ENCODE measurements around the gene RPL38.

RPL38 gene

DNA sequence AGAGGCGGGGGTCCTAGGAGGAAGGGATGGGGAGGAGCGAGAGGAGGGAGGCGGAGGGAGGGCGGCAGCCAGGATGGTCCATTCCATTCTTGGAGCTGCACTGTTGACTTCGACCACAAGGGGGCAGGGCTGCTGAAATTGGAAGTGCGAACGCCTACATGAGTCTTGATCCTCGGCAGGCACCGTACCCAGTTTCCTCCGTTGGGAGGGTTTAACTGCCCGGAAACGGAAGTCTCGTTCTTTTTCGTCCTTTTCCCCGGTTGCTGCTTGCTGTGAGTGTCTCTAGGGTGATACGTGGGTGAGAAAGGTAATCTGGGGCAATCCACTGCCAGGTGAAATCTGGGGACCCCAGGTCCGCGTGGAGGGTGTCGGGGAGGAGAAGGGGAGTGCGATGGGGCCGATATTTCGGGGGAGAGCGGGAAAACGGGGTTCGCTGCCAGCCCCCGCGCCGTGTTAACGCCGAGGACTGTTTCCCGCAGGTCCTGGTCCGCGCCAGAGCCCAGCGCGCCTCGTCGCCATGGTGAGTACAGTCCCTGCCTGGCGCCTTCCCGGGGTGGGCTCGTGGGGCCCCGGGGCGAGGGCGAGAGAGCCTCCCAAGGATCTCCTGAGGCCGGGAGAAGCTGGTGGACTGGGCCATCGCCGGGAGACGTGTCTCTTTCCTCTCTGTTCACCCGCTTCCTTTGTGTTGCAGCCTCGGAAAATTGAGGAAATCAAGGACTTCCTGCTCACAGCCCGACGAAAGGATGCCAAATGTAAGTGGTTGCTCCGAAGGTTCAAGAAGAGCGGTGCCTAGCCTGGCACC is at the start of gene RPL38:
Gene RPL38, plus strand, starts transcription at position 240 of the 802 bp plus-strand sequence. Its CDS starts 278 bp downstream, at position 518.
- DNase-seq (ENCODE audit: low spot score), result peak; percentile 96

DNA sequence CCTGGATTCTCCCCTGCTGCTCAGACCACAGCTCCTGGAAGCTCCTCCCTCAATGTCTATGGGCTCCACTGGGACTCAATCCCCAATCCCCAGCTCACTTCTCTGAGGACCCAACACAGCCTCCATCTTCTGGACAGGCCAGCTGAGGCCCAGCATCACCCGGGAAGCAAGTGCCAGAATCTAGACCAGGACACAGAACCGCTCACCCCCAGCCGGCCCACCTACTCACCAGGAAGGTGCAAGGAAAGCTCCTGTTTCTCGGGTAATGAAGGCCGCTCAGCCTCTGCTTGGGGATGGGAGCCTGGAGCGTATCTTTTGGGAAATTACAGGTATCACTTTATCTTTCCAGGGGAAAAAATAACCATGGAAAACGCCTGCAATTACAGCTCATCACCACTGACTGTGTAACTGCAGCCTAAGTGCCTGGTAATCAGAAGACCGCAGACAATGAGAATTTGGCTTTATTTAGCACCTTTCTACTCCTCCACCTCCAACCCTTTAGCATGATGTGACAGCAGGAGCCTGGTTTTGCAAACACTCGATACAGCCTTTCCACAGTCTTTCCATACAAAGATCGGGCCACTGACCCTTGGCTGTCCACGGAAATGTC is 49.6 kb upstream of the RPL38 start:
- DNase-seq (ENCODE audit: low spot score), result no peak

DNA sequence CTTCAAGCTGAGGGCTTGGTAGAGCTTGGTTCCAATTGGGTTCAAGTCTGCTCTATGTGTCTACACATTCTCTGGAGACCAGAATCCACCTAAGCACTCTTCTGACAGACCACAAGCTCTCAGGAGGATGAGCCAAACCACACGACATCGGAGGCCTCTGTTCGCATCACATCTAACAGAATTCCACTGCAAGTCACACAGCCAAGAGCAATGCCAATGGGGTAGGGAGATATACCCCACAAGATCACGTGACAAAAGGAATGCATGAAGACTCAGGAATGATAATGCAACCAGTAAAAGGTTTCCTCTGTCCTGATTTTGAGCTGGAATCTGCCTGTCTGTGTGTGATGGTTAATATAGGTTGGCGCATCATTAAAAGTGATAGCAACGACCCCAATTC is 46.6 kb upstream of the RPL38 start:
- no peak for DNase-seq (ENCODE audit: low spot score)

DNA sequence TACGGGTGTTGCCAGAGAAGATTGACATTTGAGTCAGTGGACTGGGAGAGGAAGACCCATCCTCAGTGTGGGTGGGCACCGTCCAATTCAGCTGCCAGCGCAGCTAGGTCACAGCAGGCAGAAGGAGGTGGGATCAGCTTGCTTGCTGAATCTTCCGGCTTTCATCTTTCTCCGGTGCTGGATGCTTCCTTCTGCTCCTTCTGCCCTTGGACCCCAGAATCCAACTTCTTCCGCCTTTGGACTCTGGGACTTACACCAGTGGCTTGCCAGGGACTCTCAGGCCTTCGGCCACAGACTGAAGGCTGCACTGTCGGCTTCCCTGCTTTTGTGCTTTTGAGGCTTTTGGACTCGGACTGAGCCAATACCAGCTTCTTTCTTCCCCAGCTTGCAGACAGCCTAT is 46.1 kb upstream of the RPL38 start:
- DNase-seq (ENCODE audit: low spot score), result no peak

DNA sequence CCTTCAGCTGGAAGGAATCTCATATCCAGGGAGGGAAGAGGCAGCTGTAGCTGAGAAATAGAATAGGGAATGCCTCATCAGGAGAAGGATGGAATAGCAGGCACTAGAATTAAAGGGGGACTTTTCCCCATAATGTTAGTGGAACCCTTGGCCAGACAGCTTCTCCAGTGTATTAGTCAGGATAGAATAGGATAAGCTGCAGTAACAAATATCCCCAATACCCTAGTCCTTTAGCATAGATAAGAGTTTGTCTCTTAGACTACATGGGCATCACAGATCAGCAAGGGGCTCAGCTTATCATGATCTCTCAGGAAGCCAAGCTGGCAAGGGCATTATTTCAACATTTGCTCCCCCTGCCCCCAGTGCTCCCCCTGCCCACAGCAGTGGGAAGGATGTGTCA is 44.7 kb upstream of the RPL38 start:
- no peak for DNase-seq (ENCODE audit: low spot score)

DNA sequence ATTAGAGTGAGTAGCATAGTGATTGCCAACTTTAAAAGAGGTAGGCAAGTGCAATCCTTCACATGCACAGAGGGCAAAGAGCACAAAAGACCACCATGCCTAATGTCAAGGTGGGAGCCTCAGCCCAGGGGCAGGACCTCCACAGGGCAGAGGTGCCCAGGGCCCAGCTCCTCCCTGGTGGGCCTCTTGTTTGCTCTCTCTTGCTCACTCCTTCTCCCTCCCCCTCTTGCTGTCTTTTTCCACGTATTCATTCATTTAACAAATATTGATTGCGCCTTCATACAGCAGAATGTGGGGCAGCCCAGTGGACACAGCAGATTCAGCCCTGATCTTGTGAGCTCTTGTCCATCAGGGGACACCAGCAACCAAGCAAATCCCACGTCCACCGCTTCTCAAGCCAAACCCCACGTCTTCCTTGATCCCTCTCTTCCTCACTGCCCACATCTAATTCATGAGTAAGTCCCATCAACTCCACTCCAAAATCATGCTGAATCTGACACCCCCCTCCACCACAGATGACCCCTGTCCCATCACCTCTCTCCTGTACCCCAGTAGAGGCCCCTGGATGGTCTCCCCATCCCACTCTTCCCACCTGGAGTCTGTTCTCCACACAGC is 44.1 kb upstream of the RPL38 start:
- DNase-seq (ENCODE audit: low spot score), result no peak

DNA sequence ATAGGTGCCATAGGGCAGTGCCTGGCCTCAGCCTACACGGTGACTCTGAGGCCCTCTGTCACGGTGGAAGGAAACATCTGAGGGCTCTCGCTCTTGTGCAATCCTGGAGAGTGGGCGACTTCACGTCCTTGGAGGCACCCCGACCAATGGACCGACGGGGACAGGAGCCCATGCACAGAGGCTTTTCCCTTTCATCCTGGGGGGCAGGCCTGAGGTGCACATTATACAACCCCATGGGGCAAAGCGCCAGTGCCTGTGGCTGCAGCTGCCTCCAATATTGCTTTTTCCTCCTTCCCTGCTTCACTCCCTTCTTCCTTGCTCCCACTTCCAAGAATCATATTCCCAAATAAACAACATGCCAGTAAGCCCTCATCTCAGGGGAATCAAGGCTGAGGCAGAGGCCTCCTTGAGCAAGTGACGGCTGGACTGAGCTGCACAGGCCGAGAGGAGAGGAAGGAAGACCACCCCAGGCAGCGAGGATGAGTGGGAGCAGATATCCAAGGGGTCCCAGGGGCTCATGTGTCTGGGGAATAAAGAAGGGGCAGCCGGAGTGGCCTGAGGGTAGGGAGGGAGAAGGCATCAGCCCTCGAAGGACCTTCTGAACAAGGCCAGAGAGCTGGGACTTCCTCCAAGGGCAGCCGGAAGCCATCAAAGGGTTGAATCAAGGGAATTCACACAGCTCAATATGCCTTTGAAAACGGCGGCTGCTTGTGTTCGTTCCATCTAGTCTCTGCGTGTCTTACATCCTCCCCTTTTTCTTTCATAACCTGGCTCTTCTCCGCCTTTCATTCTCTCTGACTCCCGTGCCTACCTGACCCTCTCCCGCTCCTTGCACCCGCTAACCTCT is 42.6 kb upstream of the RPL38 start:
- DNase-seq (ENCODE audit: low spot score), result no peak

DNA sequence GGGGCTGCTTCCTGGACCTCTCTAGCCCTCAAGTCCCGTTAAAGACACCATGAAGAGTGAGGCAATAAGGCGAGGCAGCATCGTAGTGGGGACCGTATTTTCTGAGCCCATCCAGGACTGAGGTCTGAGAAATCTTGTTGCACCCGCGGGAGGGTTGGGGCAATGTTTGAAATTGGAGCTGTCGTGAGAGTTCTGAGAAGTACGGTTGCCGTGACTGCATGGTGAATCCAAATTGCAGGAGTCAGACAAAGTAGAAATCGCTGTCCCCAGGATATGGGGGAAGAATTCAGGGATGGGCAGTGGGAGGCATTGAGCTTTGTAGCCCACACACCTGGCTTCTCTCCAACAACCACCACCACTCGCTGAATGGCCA is 42.0 kb upstream of the RPL38 start:
- no peak for DNase-seq (ENCODE audit: low spot score)

DNA sequence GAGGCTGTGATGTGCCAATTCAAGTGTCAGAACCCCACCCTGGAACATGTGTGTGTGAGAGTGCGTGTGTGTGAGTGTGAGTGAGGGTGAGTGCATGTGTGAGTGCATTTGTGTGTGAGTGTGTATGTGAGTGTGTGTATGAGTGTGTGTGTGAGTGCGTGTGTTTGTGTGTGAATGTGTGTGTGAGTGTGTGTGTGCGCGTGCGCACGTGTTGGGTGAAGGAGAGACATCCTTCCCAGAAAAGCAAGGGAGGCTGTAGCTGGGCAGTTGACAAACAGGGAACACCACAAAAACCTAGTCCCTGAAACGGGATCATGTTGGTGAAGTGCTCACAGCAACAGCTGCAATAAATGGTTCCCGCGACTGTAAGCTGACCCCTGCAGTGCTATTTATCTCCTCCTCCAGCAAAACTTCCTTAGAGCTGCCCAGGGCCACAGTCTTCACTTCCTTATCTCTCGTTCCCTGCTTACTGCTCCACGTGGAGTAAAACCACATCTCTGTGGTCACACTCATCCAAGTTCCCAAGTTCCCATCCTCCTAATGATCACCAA is 40.1 kb upstream of the RPL38 start:
- DNase-seq (ENCODE audit: low spot score), result no peak

DNA sequence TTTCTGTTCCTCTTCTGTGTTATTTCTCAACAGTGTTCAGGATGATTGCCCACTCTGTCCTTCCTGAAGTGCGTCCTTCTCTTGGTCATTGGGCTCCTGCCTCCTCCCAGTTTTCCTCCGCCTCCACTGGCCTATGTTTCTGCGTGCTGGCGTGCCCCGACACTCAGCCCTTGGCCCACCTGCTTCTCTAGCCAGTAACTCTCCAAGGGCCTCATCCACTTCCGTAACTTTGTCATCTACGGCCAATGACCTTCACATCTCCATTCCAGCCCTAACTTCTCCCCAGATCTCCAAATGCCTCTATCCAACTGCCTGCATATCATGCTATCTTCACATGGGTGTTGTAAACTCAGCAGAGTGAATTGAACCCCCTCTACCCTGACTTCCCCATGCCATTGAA is 39.6 kb upstream of the RPL38 start:
- no peak for DNase-seq (ENCODE audit: low spot score)

DNA sequence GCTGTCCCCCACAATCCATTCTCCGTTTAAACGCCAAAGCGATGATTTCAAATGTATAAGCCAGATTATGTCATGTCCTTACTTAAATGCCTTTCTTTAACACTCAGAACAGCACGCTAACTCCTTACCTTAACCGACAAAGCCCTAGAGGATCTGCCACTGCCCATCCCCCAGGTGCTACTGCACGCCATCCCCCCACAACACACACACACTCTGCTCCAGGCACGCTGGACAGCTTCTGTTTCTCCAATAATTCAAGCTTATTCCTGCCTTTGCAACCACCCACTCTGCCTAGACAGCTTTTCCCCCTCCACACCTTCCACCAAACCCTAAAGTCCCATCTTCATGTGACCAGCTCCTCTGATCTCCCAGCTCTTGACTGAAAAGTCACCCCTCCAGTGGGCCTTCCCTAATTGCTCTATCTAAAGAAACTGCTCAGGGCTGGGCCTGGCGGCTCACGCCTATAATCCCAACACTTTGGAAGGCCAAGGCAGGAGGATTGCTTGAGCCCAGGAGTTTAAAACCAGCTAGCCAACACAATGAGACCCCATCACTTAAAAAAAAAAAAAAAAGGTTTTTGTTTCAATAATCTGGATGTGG is 38.9 kb upstream of the RPL38 start:
- DNase-seq (ENCODE audit: low spot score), result no peak

DNA sequence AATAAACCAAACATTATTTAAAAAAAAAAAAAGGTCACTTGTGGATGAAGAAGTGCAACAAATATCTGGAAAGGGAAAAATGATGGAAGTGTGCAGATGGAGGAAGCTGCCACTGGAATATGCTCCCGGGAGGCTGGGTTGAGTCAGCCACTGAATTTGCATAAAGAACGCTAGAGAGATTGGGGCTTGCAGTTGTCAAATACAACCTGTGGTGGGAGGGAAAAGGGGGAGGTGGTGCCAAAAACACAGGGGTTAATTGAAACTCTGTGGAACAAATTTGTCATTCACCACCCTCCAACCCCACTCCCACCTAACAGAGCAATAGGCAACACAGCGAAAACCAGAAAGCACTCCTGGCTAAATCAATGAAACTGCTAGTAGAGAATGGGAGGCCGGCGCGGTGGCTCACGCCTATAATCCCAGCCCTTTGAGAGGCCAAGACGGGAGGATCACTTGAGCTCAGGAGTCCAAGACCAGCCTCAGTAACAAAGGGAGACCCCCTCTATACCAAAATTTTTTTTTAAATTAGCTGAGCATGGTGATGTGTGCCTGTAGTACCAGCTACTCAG is 37.6 kb upstream of the RPL38 start:
- no peak for DNase-seq (ENCODE audit: low spot score)

DNA sequence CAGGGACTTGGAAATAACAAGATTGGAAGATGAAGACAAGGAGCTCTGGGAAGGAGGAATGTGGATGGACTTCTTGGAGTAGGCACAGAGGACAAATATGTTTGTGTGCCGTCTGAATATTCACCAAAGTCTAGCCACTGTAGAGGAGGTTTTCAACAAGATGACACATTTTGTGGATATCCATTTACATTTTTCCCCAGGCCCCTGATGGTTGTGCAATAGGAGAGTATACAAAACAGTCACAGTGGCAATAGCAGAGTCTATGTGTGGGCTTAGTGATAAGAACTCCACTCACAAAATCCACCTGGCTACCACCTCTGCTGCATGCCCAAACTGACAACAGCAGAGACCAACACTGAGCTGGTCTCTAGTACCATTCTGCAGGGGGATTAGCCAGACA is 32.6 kb upstream of the RPL38 start:
- no peak for DNase-seq (ENCODE audit: low spot score)

DNA sequence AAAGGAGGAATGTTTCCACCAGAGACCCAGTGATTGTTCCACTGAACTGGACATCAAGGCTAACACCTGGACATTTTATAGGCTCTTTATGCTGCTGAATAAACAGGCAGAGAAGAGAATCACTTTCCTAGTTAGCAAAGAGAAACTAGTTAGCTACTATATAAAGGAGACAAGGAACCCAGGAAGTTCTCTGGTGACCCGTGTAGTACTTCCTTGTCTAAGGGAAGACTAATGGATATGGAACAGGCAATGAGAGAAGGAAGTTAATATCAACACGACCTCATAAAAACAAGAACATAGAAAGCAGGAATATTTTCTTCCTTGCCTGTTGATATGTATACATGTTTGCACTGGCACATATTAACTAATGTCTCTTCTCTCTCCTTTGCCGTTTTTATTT is 30.8 kb upstream of the RPL38 start:
- peak; percentile 9 for DNase-seq (ENCODE audit: low spot score)

DNA sequence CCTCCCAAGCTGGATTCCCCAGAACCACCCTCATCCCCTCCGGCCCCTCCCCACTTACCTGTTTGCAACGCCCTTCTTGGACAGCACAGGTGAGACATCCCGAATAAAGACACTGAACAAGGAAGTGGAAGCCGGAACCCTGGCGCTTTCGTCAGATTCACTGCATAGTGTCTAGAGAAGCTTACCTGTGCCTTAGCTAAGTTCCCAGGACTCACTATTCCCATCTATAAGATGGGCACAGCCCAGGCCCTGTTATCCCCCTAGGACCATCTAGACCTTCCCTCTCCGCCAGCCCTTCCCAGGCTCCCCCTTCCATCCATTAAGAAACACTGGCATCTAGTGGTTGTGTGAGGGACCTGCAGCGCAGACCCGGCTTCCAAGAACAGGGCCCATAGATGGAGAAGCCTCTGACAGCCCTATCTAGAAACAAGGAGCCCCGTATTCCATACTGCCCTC is 26.9 kb upstream of the RPL38 start:
- peak; percentile 65 for DNase-seq (ENCODE audit: low spot score)

DNA sequence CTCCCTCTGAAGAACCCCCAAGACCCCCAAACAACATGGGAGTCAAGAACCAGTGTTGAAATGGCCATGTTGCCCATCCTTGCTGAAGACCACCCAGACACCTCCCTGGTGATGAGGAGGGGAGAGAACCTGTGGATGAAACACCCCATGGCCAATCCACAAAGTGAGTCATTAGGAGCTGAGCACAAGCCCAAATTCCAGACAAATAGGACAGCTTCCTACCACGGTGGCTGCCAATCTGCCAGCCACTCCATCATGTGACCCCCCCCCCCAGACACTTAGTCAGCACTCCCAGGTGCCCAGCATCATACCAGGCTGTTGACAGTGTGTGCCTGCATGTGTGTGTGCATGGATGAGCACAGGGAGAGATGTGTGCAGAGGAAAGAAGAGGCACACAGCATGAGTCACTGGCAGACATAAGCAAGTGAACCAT is 26.4 kb upstream of the RPL38 start:
- DNase-seq (ENCODE audit: low spot score), result peak; percentile 97

DNA sequence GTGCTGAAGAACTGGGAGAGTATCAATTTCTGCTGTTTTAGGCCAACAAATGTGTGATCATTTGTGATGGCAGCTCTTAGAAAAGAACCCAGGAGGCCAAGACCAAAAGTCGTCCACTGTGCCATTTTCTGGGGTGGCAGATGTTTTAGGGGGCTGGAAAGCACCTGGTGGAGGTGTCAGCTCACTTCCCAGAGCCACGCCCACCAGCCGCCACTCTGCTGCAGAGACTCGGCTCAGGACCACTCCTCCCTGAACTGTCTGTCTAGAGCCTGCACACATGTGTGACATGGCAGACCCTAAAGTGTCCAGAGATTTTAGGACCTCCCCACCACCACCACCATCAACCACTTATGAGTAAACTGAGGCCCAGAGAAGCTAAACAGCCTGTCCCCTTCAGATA is 23.9 kb upstream of the RPL38 start:
- no peak for DNase-seq (ENCODE audit: low spot score)

DNA sequence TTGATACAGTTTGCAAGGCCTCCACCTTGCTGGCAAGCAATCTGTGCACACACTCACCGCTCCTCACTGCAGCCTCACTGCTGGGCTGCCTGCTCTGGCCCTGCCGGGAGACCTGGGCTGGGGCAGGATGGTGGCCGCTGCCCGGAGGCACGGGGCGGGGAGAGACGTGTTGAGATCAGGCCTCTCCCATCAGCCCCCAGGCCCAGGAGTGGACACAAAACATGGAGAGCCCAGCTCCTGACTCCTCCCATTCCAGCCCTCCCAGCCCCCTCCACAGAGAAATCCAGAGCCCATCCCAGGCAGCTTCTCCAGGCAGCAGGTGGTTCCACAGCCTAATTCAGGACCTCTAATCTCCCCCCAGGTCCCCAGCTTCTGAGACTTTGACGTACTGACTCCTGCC is 23.1 kb upstream of the RPL38 start:
- DNase-seq (ENCODE audit: low spot score), result no peak

DNA sequence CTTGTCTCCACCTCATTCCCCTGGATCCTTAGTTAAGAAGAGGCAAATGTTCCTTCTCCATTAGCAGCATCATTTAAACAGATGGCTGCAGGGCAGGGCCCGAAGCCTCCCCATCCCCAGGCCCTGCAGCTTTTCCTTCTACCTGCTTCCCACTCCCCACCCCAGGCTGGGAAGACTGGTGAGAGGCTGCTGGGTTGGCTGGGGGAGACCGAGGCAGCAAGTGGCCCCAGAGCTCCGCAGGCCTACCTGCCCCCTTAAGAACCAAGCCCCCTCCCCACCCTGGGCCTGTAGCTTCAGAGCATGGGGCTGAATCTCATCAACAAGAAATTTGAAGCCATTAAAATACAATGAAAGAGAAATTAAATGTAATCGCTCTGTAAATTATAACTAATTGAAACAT is 22.1 kb upstream of the RPL38 start:
- no peak for DNase-seq (ENCODE audit: low spot score)

DNA sequence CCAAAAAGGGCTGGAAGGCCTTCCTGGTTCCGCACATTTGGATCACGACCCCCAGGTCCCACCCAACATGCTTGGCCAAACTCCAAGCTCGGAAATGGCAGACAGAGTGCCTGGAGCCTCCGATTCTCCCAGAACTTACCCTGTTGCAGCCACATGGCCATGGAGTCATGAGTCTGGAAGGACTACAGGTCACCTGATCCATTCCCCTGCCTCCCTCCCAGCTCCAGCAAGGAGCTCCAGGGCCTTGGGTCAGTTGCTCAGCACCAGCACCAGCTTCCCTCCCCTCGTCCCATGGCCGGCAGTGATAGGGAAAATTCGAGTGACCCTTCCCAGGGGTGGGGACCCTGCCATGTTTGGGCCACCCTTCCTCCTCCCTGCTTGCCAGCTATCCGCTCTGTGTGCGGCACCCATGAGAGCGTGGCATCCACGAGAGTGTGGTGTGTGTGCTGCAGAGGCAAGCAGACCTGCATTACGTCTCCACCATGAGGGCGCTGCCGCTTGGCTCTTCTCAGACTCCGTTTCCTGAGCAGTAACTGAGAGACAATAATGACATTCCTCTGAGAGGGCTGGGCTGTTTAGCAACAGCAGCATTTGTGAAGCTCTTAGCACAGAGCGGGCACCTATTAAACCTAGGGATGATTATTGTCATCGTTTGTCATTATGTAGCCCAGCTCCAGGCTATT is 21.3 kb upstream of the RPL38 start:
- DNase-seq (ENCODE audit: low spot score), result no peak

DNA sequence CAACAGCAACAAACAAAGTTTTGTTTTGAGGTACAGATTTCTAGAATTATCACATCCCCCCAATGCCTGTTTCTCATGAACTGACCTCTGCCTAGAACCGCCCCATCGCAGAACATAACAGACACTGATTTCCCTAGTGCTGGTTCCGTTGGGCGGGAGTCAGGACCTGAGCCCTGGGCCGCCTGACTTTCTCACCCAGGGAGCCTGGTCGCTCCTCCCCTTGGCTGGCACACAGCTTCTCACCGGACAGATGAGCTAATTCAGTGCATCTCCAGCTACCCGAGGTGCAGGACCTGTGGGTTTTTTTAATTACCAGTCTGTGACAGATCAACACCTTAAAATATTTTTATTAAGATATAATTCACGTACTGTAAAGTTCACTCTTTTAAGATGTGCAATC is 20.1 kb upstream of the RPL38 start:
- no peak for DNase-seq (ENCODE audit: low spot score)
